UCSD-AML1 (cell line): ENCODE results near the gene GPR12.

Experiments
- DNase-seq: peaks from one replicate; lab custom pipeline; 2025; ENCODE audit not compliant: unreplicated experiment; lab: John Stamatoyannopoulos, UW

The GPR12 gene, protein sequence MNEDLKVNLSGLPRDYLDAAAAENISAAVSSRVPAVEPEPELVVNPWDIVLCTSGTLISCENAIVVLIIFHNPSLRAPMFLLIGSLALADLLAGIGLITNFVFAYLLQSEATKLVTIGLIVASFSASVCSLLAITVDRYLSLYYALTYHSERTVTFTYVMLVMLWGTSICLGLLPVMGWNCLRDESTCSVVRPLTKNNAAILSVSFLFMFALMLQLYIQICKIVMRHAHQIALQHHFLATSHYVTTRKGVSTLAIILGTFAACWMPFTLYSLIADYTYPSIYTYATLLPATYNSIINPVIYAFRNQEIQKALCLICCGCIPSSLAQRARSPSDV

DNA sequence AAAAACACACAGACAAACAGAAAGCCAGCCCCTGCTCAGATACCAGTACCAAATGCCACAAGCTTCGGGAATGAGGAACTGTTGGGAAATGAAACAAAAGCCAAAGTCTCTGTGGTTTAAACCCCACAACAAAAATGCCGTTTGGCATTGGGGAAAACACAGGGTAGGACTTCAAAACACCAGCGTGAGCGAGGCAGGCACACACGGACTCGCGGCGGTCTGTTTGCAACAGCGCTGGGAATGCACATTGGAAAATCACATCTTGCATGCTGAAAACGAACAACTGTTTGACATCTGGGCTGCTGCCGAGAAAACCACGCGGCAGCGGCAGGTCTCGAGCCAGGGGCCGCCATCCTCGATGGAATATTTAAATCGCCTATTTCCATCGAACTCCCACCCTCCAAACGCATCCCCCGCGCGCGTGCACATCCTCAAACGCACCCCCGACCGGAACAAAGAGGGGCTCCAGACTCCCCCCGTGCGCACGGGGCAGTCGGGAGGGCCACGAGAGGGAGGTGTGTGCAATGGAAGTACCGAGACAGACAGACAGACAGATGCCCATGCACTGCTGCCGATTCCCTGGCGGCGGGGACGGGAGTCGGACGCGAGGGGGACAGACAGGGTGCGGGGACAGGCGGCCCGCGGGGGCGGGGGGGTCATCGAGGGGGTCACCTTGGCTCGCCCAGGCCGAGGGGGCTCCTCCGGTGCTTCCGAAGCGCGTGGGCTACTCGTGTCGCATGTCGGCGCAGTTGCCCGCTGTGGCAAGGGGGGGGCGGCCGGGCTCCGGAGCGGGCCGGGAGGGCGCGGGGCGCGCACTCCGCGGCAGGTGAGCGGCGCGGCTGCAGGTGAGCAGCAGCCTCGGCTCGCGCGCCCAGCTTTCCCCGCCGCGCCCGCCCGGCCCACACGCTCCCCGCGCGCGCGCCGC, at the start of gene GPR12:
GPR12 (minus strand) TSS at position 880 of the 925 bp plus-strand sequence. CDS start 959 bp downstream, outside the sequence.
- no peak for DNase-seq

DNA sequence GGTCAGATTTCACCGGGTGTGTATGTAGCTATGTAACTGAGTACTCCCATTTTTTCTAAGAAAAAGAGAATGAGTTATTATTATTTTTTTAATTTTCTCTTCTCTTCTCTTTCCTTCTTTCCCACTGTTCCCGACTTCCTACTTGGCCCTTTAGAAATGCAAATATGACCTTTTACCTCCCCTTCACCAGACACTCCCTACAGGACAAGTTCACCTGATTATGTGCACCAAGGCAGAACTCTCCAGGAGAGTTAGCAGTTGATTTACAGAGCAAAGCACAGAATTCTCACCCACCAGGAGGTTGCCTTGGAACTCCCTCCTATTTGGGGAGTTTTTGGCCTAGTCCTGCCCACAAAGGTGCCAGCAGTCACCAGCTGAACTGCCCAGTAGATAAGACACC, 49.5 kb upstream of the GPR12 start:
- DNase-seq = no peak

DNA sequence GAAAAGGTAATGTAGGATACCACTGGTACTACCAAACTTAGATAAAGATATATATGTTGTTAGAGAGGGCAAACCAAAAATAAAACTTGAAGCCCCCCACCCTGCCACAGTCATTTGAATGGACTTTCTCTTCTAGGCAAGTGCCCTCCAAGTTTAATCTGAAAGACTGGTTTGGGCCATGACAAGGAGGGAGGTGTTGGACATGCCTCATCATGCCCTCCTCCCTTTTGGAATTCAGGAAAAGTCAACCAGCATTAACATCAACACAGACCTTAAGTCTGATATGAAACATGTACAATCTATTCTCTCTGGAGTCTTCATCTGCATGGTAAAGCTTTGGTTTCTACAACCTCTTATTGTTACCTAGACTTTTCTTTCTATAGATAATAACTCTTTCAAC, 46.3 kb upstream of the GPR12 start:
- no peak for DNase-seq

DNA sequence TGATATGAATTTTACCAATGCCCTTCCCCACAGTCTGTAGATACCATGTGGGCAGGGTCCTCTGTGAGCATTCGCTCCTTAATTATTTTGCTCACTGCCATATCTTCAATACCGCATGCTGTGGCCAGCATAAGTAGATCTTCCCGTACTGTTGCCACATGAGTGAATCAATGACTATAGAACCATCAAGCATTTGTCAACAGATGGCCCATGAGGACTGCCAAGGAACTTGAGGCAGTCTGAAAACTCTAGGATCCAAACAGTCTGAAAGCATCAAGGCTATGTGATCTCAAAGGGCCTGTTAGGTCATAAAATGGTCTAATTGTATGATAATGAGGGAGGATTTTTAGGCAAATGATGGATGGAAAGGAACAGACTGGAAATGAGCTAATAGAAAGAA, 27.4 kb upstream of the GPR12 start:
- no peak for DNase-seq

DNA sequence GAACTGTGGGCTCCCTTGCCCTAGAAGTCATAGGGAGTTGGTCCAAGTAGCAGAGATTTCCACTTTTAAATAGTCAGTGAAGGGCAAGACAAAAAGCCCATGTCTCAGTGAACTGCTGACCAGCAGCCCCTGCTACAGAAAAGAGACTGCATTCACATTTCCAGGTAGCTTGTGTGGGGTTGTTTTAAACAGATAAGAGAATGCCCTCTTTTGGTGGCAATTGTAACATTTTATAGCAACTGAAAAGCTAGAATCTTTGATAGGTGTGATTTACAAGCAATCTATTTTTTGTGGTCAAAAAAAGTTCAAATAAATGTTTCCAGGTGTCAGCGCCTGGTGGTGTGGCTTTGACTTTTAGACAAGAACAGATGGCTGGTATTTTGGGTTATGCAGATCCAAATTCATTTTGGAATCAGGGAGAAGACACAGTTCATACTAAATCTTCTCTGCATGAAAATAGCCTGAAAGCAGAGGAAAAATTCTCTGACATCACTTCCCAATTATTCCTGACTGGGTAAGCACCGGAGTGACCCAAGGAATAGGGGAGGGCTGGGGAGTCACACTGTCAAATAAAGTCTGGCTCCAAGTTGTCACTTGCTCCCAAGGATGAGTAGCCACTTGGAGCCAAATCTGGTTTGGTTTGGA, 26.2 kb upstream of the GPR12 start:
- no peak for DNase-seq

DNA sequence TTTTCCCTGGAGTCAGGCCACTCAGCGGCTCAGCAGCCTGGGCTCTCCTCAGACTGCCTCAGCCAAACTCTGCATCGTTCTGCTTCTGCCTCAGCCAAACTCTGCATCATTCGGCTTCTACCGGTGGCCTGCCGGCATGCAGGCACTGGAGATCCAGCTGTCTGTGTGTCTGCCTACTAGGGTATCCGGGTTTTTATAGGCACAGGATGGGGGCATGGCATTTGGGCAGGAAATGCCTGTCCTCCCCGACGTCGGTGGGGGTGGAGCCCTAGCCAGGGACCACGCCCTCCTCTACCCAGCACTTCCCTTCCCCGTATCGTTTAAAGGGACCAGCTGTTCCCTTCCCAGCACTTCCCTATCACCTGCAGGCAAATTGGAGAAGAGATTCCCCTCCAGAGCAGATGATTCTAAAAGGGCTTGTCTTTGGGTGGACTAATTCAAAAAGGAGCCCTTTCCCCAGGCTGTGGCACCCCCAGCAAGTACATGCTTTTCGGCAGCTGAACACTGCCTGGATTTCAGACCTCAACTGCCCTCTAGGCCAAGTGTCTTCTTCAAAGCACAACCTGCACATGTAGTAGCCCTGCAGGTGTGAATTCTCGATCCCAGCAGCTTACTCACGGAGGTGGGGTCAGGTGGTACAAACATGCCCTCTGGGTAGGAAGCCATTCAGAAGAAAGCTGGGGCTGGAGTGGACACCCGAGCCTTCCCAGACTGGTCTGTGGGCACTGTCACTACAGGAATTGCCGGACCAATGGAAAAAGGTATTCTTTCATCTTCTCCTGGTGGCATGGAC, 25.4 kb upstream of the GPR12 start:
- DNase-seq = peak; percentile 63

DNA sequence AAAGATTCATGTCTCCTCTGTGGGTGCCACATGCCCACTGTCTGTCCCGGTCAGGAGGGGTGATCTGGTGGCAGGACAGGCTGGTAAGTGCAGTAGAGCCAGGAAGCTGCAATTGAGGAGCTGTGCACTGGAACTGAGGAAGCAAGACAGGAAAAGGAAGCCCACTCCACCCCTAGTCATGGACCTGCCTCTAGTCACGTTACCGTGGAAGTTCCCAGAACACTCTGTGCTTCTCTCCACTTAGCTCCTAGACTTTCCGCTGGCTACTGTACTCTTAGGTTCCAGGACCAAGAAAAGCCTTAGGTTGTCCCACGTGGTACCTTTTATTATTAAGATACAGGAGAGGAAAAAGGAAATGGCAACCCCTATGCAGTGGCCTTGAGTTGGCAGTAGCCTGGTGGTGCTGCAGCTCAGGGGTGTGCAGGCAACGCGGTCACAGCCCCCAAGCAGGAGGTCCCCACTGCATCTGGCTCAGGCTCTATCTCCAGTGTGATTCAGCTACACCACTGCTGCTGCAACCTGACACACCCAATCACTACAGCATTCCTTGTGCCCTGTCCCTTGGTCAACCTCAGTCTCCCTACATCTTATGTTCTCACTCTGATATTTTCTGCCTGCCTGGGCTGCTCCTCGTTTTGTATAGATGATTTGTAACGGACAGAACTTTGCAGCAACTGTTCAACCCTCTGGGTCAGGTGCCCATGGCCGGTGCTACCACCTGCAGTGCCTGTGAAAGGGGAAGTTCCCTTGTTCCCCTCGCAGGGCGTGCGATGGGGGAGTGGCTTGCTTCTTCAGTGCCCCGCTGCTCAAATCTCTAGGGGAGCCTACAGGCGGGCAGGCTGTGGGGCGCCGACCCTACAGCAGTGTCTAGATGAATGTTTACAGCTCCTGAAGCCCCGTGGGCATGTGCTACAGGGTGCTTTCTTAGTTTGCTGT, 24.4 kb upstream of the GPR12 start:
- peak; percentile 33 for DNase-seq

DNA sequence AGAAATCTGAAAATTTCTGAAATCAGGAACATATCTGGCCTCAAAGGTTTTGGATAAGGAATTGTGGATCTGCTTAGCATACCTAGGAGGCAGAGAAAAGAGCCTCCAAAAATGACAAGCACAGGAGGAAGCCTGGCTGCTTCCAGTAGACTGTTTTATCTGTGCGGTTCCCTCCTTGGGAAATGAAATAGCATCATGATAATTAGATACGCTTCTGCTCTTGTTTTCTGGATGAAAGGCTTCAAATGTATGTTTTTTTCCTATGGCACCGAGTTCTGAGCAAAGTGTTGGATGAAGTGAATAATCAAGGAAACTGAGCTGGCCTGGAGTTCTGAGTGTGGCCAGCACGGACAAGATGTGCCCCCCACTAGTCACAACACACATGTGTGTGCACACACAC, 19.8 kb upstream of the GPR12 start:
- DNase-seq = no peak

DNA sequence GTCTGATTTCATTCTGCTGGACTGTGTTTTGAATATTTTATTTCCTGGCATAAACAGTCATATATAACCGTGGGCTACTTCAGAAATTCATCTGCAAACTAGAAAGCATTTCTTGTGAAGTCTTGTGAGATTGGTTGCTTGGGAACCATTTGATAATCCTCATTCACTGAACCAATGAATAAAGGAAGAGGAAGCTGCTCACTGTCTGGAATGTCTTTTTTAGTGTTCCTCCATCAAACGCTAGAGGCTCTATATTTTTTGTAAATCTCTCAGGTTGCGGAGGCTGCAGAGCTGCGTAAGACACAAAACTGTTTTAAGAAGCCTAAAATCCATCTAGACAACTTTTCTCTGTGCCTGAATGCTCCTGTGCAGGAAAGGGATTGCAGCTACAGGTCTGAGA, 18.7 kb upstream of the GPR12 start:
- DNase-seq = no peak

DNA sequence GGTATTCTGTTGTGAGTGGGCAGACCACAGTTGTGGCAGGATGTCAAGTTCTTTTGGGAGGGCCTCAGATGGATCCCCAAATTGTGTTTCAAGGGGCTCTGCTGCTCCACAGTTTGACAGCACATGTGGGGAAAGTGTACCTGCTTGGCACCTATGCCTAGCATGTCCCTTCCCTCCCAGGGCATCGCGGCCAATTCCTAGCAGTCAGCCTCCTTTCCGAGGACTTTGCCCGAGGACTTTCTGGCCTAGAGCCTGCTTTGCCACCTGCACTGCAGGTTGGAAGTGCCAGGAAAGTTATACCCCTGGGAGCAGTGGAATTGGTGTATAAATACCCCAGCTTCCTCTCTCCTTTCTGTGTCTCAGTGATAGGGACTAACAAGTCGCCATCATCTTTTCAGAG, 11.9 kb upstream of the GPR12 start:
- no peak for DNase-seq

DNA sequence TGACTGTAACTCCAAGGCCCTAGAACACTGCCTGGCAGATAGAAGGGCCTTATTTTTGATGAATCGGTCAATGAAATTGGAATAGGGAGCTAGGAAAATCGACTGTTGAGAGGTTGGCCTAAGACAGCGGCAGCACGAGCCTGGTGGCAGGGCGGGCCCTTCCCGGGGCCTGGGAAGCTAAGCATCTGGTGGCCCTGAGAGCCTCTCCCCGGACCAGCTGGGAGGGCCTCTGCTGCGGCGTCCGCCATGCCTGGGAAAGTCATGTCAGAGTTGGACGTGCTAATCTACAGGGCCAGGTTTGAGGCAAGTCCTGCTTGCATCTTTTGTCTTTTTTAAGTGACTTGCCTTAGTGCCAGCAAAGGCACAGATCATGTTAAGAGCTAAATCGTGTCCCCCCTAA, 11.2 kb upstream of the GPR12 start:
- no peak for DNase-seq

DNA sequence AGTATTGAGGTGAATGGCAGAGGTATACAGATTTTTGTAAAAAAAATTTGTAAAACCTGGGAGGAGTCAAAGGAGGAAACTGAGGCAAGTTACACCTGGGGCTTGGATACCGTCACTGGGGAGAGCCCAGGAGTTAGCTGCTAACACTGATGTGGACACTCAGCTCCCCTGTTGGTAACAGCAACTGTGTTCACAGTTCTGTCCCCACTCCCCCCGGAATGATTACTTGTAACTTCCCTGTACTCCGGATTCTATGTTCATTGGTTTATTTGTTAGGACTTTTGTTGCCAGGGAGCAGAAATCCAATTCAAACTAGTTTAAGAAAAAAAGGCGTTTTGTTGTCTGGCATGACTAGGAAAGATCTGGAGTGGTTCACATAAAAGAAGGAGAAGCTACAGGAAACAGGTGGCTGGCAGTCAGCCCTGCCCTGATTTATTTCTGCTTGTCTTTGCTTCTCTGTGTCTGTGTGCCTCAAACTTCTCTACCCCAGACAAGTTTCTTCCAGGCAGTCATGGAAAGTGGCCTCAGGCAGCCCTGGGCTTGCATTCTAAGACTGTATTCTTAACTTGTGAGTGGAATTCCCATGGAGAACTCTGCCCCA, 2.3 kb upstream of the GPR12 start:
- no peak for DNase-seq

DNA sequence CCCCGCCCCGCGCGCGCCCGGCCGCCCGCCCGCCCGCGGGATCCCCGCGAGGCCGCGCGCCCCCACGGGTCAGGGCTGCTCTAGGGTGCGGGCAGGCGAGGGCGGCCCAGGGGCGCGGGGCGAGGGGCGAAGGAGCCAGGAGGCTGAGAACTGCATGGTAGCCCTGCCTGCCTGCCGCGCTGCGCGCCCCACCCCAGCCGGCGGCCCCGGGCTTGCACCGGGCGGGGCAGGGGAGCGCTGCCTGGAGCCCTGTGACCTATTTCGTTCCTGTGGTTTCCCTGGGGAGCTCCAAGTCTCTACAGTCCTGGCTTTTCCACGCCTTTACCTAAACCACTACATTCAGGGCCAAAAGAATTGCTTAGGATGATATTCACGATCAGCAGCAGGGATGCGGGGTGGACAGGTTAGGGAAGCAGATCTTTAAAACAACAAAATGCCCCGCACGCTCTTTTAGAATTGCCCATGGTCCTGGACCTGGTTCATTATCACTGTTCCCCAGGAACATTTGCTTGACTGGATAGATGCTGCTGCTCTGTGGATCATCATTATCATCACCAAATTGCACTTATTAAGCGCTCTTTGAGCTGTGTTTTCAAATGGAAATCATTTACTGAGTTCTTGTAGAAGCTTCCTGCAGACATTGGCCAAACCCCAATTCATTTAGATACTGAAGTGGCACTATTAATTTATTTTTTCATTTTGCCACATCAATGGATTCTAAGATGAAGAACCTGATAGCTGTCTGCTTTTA, 421 bp upstream of the GPR12 start:
- no peak for DNase-seq

DNA sequence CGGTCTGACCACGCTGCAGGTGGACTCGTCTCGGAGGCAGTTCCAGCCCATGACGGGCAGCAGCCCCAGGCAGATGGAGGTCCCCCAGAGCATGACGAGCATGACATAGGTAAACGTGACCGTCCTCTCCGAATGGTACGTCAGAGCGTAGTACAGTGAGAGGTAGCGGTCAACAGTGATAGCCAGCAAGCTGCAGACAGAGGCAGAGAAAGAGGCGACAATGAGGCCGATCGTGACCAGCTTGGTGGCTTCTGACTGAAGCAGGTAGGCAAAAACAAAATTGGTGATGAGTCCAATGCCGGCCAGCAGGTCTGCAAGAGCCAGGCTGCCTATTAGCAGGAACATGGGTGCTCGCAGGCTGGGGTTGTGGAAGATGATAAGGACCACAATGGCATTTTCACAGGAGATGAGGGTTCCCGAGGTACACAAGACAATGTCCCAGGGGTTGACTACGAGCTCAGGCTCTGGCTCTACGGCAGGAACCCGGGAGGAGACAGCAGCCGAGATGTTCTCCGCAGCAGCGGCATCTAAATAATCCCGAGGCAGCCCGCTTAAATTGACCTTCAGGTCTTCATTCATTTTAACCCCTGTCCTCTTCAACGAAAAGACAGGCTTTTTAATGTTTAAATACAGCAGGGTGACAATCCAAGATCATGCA, 1.2 kb downstream of the GPR12 start:
- DNase-seq = no peak

DNA sequence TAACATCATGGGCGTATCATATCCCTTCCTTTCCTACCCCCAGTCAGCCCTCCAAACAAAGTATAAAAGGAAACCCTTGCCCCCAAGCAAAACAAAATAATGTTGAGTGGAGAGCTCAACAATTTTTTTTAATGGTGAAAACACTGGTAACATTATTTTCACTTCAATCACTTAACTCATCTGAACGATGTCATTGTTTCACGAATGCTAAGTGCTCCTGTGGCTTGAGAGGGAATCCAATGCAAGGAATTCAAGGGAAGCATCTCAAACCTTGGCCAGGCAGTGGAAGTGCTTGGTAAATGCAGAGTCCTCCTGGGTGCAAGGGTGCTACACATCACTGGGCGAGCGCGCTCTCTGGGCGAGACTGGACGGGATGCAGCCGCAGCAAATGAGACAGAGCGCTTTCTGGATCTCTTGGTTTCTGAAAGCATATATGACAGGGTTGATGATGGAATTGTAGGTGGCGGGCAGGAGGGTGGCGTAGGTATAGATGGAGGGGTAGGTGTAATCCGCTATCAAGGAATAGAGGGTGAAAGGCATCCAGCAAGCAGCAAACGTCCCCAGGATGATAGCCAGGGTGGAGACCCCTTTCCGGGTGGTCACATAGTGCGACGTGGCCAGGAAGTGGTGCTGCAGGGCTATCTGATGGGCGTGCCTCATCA, 2.0 kb downstream of the GPR12 start:
- no peak for DNase-seq

DNA sequence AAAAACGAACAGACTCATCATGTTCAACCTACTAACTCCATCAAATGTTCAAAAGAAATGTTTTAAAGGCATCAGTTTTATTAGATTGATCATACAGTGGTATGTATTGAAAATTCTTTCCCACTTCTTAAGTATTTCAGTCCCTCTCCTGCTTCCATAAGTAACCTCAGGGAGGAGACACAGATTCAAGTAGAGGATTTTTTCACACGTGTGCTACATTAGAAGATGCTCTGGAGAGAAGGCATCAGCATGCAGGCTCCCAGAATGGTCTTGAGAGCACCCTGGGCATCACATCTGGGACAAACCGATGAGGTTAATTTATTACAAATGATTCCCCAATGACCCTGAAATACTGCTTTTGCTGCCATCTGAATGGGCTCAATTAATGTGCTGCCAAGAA, 3.6 kb downstream of the GPR12 start:
- DNase-seq = no peak

DNA sequence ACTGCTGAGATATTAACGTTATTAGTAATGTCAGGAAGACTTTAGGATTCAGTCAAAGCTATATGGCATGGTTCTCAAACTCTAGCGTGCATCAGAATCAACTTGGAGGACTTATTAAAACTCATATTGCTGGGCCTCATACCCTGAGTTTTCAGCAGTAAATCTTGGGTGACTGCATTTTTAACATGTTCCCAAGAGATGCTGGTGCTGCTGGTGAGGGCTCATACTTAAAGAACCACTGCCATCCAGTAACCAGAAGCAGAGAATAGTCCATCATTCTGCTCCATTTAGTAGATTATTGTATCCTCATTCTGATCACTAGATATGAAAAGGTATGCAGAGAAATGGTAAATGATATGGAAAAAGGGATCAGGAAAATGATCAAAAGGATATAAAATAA, 7.9 kb downstream of the GPR12 start:
- DNase-seq = no peak

DNA sequence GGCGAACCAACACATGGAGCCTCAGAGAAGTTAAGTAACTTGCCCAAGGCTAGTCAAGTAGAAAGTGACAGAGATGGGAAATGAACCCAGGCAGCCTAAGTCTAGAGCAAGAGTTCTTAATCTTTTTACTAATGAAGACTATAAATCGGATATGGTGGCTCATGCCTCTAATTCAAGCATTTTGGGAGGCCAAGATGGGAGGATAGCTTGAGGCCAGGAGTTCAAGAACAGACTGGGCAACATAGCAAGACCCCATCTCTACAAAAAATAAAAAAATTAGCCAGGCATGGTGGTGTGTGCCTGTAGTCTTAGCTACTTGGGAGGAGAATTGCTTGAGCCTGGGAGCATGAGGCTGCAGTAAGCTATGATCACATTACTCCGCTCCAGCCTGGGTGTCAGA, 10.7 kb downstream of the GPR12 start:
- no peak for DNase-seq
